NCI-H345 (cell line): ENCODE measurements around the gene TNRC6C.
"Not testable (repeated sequence)": the region's sequence is repeated elsewhere in the genome, so short reads cannot be mapped to it uniquely, and the experiment has no call there.

ENCODE experiments used
- DNase-seq: peaks from one replicate; lab custom pipeline; 2025; lab: John Stamatoyannopoulos, UW

The TNRC6C gene

DNA sequence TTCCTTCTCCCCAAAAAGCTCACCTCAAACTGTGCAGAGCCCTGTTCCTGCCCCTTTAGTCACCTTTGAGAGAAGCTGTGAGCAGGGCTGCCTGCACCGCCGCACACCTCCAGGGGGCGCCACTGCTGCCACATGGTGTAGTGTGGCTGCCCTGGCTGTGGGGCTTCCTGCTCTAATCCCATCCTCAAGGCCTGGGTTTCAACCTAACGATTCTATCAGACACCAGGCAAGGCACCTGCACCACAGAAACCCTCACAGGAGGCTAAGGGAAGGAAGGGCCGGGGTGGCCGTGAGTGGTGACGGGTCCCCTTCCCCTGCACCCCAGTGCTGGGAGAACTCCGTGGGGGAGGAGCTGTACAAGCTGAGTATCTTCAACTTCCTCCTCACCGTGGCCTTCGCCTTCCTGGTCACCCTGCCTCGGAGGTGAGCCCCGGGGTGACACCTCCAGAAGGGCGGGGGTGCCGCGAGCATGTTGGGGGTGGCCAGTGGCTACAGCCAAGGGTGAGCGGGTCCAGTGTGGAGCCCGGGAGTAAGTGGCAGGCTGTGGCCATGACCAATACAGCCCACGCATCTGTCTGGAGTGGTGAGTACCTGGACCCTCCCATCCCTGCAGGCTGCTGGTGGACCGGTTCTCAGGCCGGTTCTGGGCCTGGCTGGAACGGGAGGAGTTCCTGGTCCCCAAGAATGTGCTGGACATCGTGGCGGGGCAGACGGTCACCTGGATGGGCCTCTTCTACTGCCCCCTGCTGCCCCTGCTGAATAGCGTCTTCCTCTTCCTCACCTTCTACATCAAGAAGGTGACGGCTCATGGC lies 179.1 kb downstream of the TNRC6C start:
- no peak for DNase-seq

DNA sequence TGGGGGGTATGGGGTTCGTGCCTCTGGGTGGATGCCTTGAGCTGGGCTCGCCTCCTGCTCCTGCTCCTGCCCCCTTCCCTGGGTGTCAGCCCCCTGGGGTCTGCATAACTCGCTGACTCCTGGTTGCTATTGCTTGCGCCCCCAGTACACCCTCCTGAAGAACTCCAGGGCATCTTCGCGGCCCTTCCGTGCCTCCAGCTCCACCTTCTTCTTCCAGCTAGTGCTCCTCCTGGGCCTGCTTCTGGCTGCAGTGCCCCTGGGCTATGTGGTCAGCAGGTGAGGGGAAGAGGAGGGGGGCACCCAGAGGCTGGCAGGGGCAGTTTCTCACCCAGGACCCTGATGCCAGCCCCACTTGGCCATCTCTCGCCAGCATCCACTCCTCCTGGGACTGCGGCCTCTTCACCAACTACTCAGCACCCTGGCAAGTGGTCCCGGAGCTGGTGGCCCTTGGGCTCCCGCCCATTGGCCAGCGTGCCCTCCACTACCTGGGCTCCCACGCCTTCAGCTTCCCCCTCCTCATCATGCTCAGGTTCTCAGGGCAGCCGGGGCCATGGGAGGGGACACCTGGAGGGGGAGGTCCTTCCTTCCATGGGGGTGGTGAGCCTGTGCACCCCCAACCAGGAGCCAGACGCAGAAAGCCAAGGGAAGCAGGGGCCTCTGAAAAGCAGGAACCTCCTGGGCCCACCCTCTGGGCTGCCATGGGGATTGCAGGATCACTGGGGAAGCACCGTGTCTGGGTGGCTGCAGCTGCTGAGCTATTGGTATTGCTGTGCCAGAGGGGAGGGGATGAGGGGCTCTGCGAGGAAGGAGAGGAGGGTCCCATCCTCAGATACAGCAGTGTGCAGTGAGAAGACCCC lies 179.9 kb downstream of the TNRC6C start:
- no peak for DNase-seq

DNA sequence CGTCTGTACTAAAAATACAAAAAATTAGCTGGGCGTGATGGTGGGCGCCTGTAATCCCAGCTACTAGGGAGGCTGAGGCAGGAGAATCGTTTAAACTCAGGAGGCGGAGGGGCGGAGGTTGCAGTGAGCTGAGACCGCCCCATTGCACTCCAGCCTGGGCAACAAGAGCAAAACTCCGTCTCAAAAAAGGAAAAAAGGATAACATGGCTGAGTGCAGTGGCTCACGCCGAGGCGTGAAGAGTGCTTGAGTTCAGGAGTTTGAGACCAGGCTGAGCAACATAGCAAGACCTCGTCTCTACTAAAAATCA lies 181.3 kb downstream of the TNRC6C start:
- DNase-seq, result not testable (repeated sequence)

DNA sequence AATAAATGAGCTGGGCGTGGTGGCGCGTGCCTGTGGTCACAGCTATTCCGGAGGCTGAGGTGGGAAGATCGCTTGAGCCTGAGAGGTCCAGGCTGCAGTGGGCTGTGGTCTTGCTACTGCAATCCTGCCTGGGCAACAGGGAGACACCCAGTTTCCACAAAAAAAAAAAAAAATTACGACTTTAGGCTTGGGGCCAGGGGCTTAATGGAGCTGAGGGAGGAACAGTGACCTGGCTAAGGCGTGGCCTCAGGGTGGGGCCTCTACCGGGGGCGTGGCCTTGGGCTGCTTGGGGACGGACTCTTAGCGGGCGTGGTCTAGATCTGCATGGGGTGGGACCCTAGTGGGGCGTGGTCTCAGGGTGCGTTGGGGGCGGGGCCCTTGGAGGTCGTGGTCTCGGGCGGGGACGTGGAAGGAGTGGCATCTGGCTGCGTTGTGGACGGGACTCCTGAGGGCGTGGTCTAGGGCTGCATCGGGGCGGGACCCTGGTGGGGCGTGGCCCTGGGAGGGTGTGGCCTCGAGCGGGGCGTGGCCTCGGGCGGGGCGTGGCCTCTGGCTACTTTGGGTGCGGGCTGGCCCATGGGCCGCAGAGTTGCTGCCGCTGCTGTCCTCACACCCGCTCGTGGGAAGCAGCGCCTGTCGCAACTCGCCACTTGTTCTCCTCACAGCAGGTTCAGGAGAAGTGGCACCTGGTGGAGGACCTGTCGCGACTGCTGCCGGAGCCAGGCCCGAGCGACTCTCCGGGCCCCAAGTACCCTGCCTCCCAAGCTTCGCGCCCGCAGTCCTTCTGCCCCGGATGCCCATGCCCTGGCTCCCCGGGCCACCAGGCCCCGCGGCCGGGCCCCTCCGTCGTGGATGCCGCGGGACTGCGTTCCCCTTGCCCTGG lies 181.9 kb downstream of the TNRC6C start:
- DNase-seq, result peak; percentile 93

DNA sequence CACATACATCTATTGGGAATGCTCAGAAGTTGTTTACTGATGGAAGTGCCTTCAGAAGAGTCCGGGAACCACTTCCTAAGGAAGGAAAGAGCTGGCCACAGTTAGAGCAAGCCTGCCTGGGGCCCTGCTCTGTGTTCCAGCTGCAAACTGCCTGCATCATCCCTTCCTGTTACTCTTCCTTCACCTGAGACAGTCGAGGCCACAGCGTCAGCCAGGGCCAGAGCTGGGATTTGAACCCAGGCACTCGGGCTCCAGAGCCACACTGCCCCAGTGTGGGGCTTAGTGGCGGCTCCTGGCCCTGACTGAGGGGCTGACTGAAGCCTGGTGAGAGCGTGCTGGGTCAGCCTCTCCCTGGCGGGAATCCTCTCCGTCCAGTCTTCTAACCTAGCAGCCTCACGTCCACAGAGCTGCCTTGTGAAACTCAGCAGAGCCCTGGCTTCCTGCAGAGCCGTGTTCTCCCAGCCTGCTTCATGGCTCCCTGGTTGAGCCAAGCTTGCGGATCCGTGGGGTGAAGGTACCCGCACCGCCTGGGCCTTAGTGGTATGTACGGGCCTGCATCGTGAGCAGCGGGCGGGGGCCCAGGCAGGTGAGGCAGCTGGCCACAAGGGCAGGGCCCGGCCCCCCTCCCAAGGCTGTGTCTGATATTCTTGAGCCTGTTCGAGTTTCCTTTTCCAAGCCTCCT lies 183.1 kb downstream of the TNRC6C start:
- no peak for DNase-seq

DNA sequence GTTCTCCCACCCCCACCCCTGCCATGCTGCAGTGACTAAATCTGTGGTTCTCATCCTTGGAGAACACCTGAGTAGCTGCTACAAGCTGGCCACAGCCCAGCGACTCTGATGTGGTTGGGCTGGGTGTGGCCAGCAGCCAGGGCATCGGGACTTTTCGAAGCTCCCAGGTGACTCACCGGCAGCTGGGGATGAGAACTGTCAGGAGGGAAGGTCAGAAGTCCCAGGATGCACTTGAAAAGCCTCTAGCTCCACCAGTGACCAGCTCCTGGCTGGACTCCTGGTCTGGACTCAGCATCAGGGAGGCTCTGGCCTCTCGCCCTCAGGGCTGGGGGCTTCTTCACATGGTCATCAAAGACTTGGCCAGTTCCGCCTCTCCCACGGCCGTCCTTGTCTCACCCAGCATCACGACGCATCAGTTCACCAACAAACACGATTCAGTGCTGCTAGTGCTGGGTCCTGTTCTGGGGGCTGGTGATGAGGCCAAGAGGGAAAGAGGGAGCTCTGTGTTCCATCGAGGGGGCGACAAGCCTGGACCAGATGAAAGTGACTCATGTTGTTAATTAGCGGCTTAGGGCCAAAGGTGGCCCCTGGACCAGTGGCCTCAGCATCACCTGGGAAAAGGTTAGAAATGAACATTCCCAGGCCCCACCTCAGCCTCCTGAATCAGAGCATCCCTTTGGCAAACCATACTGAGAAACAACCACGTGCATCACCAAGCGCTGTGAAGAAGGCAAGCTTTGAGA lies 183.8 kb downstream of the TNRC6C start:
- DNase-seq, result no peak

DNA sequence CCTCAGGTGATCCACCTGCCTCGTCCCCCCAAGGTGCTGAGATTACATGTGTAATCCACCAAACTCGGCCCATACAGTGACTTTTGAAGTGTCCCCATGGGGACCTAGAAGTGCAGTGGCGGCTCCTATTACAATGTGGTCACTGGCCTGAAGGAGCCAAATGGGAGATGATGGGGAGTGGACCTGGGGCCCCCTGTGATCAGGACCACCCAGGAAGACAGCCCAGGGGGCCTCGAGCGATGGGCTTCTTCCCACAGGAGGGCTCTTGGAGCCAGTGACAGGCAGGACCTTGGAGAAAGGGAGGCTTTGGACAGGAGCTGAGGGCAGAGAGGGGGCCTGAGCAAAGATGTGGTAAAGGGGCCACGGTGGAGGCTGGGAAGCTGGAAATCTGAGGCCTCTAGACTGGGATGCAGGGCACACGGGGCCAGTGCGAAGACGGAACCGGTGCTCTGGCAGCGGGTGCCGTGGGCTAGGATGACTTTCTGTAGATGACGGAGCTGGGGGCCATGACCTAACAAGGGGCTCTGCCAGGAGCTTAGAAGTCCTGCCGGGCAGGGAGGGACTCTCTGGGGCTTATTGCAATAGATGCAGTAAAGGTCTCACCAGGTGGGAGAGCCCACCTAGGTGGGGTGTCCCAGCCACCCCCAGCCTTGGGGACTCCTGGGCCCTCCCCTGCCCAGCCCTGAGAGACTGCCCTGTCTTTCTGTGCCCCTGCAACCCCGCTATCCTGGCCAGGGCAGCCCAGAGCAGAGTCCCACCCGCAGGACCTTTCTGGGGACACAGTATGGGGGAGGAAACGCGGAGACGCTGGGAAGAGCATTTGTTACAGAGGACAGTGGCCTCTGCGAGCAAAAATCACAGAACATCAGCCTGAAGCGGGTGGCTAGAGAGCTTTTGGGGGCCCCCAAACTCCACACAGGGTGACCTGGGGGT lies 185.0 kb downstream of the TNRC6C start:
- DNase-seq, result no peak

DNA sequence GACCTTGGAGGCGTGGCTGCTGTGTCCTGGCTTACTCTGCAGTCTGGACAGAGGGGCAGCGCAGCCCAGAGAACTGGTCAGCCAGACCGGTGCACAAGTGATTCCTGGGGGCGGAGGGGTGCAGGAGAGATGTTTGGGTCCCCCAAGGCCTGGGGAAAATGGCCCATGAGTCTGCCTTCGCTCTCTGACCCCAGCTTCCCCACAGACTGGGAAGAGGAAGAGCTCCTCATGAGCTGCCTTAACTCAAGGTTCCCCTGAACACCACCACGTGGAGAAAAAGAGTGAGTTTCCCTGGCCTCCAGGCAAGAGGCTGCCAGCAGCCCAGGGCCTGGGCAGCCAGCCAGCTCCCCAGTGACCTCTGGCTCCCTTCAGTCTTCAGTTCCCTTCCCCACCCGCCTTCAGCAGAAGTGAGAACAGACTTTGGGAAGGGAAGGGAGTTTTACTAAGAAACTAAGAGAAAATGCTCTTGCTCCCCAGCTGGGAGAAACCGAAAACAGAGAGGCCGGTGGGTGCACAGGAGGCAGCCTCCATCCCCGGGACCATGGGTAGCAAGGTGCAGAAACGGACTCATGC lies 185.7 kb downstream of the TNRC6C start:
- no peak for DNase-seq

DNA sequence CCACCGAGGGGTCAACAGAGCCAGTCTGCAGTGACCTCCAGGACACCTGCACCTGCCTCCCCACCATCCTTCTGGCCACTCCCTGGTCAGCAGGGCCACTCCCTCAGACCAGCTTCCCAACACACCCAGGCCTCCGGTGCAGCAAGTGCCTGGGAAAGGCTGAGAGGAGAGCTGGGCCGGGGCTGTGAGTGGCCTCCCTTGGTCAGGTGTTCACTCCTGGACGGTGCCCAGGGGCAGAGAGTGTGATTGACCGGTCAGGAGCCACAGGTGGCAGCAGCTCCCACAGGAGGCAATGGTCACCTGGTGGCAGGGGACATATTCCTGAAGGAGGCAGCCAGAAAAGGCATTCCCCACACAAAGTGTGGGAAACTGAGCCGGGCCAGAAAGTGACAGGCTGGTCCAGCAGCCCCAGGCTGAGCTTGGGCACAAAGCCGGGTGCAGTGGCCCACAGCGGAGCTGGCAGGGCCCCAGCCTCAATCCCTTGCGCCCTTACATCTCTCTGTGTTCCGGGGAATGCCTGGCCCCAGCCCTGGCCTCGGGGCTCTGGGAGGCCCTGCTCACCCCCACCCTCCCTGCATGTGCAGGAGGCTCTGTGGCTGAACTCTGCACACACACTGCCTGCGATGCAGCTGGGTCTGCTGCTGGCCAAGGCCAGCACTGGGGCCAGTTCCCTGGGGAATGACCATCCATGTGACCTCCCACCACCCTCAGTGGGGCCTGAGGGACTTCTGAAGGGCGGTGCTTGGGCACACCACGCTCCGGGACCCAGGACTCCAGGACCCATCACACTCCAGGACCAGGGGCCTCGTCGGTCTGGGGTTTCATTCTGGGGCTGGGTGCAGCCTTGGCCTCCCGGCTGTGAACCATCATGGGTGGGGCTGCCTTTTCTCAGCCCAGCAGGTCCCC lies 186.5 kb downstream of the TNRC6C start:
- no peak for DNase-seq

DNA sequence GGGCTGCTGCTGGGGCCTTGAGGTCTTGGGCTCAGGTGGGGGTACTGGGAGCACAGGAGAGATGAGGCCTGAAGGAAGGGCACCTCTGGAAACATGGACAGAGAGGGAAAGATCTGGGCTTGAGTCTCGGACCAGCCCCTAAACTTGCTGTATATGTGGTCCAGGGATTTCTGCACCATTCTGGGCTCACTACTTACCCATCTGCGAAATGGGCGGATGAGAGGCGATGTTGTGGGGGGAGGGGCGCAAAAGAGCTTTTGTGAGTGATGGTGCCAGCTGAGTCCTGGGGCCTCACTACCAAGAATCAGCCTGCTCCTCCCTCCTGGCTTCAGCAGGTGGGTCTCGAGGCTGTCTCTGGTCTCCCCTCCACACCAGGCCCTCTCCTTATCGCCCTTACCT lies 188.0 kb downstream of the TNRC6C start:
- no peak for DNase-seq

DNA sequence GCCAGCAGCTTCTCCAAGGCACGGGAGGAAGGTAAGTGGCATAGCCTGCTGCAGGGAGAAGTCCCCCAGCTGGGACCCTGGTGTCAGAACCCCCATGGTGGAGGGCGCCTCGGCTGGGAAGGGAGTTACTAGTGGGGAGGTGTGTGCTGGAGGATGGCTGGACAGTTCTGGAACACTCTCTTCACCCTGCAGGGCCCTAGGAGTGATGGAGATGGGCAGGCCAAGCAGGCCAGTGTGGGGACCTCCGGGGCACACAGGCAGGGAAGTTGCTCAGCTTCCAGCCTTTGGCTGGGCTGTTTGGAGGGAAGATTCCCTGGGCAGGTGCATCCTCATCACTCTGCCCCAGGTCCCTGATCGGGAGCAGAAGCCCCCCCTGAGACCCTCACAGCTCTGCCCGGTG lies 188.4 kb downstream of the TNRC6C start:
- no peak for DNase-seq

DNA sequence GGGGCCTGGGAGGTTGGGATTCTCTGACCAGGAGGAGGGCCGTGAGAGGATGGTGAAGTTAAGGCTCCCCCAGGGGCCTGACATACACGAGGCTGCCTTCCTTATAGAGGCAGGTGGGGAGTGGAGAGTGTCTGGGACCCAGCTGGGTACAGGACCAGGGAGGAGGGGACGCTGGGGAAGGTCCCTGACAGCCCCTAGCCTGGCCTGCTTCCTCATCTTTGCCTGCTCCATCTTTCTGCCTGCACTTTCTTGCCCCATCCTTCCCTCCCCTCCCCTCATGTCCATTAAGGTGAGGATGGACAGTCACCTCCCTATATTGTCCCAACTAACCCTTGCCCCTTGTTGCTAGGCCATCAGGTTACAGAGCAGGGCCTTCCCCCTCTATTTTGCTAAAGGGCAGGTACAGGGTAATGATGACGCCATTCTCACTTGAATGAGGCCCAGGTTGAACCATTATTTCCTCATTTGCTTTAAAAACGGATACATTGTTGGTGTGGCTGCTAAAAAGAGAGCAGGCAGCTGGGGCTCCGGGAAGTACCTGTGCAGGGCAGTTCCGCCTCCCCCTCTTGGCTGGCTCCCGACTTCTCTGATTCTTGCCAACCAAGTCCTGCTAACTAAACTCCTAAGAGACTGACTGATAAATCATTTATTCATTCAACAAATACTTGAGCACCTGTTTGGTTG lies 189.0 kb downstream of the TNRC6C start:
- DNase-seq, result no peak

DNA sequence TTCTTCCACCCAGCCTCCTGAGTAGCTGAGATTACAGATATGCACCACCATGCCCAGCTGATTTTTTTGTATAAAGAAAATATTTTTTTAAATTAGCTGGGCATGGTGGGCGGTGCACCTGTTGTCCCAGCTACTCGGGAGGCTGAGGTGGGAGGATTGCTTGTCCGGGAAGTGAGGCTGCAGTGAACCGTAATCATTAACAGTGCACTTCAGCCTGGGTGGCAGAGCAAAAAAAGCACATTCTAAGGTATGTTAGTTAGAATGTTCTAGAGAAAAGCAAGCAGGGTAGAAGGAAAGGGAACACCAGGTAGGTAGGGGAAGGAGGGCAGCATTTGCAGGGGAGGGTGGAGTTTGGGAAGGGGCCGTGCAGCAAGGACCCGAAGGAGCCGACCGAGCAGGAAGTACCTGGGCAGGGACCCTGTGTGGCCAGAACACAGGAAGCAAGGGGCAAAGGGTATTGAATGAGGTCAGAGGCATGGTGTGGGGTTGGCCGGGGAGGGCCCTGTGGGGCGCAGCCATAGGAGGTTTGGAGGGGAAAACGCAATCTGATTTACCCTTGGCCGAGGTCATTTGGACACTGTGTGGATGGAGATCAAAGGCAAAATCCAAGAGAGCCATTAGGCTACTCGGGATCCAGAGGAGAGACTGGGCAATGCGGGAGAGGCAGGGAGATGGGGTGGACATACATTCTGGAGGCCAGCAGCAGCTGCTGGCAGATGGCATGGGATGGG lies 189.9 kb downstream of the TNRC6C start:
- no peak for DNase-seq

DNA sequence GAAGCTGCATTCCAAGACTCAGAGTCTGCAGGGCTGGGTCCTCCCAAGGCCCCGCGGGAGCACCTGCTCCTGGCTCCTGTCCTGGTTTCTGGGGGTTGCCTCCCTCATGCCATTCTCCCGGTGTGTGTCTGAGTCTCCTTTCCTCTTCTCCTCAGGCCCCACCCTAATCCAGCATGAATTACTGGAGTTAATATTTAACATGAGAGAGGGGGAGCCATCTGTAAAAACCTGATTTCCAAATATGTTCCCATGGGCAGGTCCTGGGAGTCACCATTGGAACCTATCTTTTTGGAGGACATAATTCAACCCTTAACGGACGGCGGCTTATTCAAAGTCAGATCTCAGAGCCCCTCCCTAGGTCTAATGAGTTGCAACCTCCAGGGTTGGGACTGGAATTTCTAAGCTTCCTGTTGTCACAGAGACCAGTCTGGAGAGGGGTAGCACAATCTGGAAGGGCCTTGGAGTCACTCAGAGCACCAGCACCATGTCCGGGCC lies 193.1 kb downstream of the TNRC6C start:
- no peak for DNase-seq

DNA sequence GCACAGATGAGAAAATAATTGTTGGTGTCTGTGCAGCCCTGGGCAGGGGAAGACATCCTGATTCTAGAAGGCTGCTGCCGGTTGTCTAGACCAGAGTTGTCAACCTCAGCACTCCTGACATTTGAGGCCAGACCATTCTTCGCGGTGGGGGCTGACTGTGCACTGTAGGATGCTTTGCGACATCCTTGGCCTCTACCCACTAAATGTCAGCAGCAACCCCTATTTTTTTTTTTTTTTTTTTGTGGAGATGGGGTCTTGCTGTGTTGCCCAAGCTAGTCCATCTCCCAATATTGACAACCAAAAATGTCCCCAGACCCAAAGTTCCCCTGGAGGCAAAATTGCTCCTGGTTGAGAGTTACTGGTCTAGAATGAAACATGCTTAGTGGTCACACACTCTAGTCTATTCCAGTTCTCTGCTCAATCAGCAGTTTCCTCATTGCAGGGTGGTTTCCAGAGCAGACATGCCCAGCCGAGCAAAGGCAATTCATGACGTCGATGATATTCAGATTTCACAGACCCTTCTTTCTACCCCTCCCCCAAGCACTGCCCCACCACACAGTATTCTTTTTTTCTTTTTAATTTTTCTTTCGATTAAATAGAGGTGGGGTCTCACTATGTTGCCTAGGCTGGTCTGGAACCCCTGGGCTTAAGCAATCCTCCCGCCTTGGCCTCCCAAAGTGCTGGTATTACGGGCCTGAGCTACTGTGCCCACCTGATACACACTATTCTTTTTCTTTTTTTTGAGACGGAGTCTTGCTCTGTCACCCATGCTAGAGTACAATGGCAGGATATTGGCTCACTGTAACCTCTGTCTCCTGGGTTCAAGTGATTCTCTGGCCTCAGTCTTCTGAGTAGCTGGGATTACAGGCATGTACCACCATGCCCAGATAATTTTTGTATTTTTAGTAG lies 196.7 kb downstream of the TNRC6C start:
- DNase-seq, result no peak
